HEK293T (cell line): ENCODE results near the gene MMP24.

Source experiments
- BHLHE40 ChIP-seq: fragments of 450-650 bp; IDR thresholded peaks from 2 replicates; pipeline ENCODE4 v1.6.1; 2016; ENCODE audit warnings: mild to moderate bottlenecking, moderate library complexity, borderline replicate concordance
- ELF4 ChIP-seq: fragments of 450-650 bp; IDR thresholded peaks from 2 replicates; pipeline ENCODE4 v1.6.1; 2017; ENCODE audit warnings: antibody characterized with exemption
- FOXK2 ChIP-seq: fragments of 450-650 bp; IDR thresholded peaks from 2 replicates; pipeline ENCODE4 v1.6.1; 2016; ENCODE audit warnings: mild to moderate bottlenecking
- FOXM1 ChIP-seq: fragments of 450-650 bp; IDR thresholded peaks from 2 replicates; pipeline ENCODE4 v1.6.1; 2017; ENCODE audit warnings: mild to moderate bottlenecking, borderline replicate concordance
- HDGF ChIP-seq: fragments of 450-650 bp; IDR thresholded peaks from 2 replicates; pipeline ENCODE4 v1.6.1; 2017; ENCODE audit warnings: antibody characterized with exemption, borderline replicate concordance
- L3MBTL2 ChIP-seq: fragments of 450-650 bp; conservative IDR thresholded peaks from 2 replicates; pipeline ENCODE4 v1.6.1; 2016; ENCODE audit warnings: mild to moderate bottlenecking
- LEF1 ChIP-seq: fragments of 450-650 bp; IDR thresholded peaks from 2 replicates; pipeline ENCODE4 v1.6.1; 2017; ENCODE audit warnings: mild to moderate bottlenecking, borderline replicate concordance
- NFRKB ChIP-seq: fragments of 450-650 bp; IDR thresholded peaks from 2 replicates; pipeline ENCODE4 v1.6.1; 2016; ENCODE audit warnings: mild to moderate bottlenecking, moderate library complexity
- SP1 ChIP-seq: fragments of 450-650 bp; IDR thresholded peaks from 2 replicates; pipeline ENCODE4 v1.6.1; 2017
- SUZ12 ChIP-seq: fragments of 450-650 bp; IDR thresholded peaks from 2 replicates; pipeline ENCODE4 v1.6.1; 2016; ENCODE audit warnings: mild to moderate bottlenecking
- TARDBP ChIP-seq: fragments of 450-650 bp; IDR thresholded peaks from 2 replicates; pipeline ENCODE4 v1.6.1; 2016
- ZNF384 ChIP-seq: fragments of 450-650 bp; IDR thresholded peaks from 2 replicates; pipeline ENCODE4 v1.6.1; 2016
- TF ChIP-seq, protein P1 (sequence below): fragments of 450-650 bp; IDR thresholded peaks from 2 replicates; pipeline ENCODE4 v1.6.1; 2016

- TF ChIP-seq L3MBTL2 = no peak
- TF ChIP-seq HDGF = no peak
- no peak for TF ChIP-seq BHLHE40
- TF ChIP-seq FOXM1 = no peak
- no peak for TF ChIP-seq FOXK2
- no peak for TF ChIP-seq LEF1
- TF ChIP-seq TARDBP = no peak
- TF ChIP-seq ELF4 = no peak
- no peak for TF ChIP-seq SUZ12
- TF ChIP-seq, protein P1, sequence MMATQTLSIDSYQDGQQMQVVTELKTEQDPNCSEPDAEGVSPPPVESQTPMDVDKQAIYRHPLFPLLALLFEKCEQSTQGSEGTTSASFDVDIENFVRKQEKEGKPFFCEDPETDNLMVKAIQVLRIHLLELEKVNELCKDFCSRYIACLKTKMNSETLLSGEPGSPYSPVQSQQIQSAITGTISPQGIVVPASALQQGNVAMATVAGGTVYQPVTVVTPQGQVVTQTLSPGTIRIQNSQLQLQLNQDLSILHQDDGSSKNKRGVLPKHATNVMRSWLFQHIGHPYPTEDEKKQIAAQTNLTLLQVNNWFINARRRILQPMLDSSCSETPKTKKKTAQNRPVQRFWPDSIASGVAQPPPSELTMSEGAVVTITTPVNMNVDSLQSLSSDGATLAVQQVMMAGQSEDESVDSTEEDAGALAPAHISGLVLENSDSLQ = no peak
- no peak for TF ChIP-seq SP1
- TF ChIP-seq ZNF384 = no peak
- TF ChIP-seq NFRKB = no peak
Observed at GRCh38 chr20:35302421-35303335, 76.2 kb downstream of the MMP24 start.
